Measurements from ENCODE around the gene PLOD1. TPM values are rescaled to one million over a fixed set of nuclear protein-coding genes. Genes with fewer than 3 reads are reported as not detected.
"Not testable (repeated sequence)": the region's sequence is repeated elsewhere in the genome, so short reads cannot be mapped to it uniquely, and the experiment has no call there.

Gene PLOD1
- total RNA-seq, 1 experiment from 2014 or later, result 80.2 TPM

- CTCF ChIA-PET, result interaction anchor here (0.5 kb wide), 1 partner anchor 73 kb away, joined by 3 read pairs; no protein-coding TSS in a partner anchor
- no TSS peak for BruUV-seq (replicated peaks)
- Mint-ChIP-seq H3K36me3 (ENCODE audit: insufficient read depth, unreplicated experiment) (peaks cover 13% of the 10 kb centered on the region), H3K27ac (ENCODE audit: unreplicated experiment) (no peak overlapping the region), H3K27me3 (ENCODE audit: unreplicated experiment) (no peaks in the 10 kb centered on the region), H3K9me3 (ENCODE audit: low read depth, unreplicated experiment) (no peaks in the 10 kb centered on the region), H3K4me3 (ENCODE audit: low read depth, unreplicated experiment) (no peak overlapping the region), H3K4me1 (ENCODE audit: low read depth, unreplicated experiment) (no peaks in the 10 kb centered on the region)
- intact Hi-C loops (cut with micrococcal nuclease; ENCODE audit: unreplicated experiment), result no loop called here
- DNase-seq, result no peak
- TF ChIP-seq CTCF (IDR thresholded peaks at IDR 0.05; ENCODE audit: unreplicated experiment), result no peak
These were observed 71.1 kb downstream of the PLOD1 start for GRCh38 chr1:12005488-12006166.

- Mint-ChIP-seq H3K4me3 (ENCODE audit: low read depth, unreplicated experiment) (no peak overlapping the region), H3K9me3 (ENCODE audit: low read depth, unreplicated experiment) (no peaks in the 10 kb centered on the region), H3K27me3 (ENCODE audit: unreplicated experiment) (no peaks in the 10 kb centered on the region), H3K36me3 (ENCODE audit: insufficient read depth, unreplicated experiment) (peaks cover 13% of the 10 kb centered on the region), H3K27ac (ENCODE audit: unreplicated experiment) (no peak overlapping the region), H3K4me1 (ENCODE audit: low read depth, unreplicated experiment) (no peaks in the 10 kb centered on the region)
- no TSS peak for BruUV-seq (replicated peaks)
- intact Hi-C loops (cut with micrococcal nuclease; ENCODE audit: unreplicated experiment), result no loop called here
- no peak for TF ChIP-seq CTCF (IDR thresholded peaks at IDR 0.05; ENCODE audit: unreplicated experiment)
- CTCF ChIA-PET, result interaction anchor here (0.5 kb wide), 1 partner anchor 74 kb away, joined by 3 read pairs; no protein-coding TSS in a partner anchor
- no peak for DNase-seq
These were observed 71.8 kb downstream of the PLOD1 start for GRCh38 chr1:12006167-12006921.

GRCh38 chr1:12007204-12007603, 72.7 kb downstream of the PLOD1 start:
- no peak overlapping the region for H3K27ac Mint-ChIP-seq (ENCODE audit: unreplicated experiment)
- no TSS peak for BruUV-seq (replicated peaks)
- intact Hi-C loops (cut with micrococcal nuclease; ENCODE audit: unreplicated experiment), result no loop called here
- H3K4me1 Mint-ChIP-seq (ENCODE audit: low read depth, unreplicated experiment), result no peaks in the 10 kb centered on the region
- no peak overlapping the region for H3K4me3 Mint-ChIP-seq (ENCODE audit: low read depth, unreplicated experiment)
- no peak for DNase-seq
- H3K9me3 Mint-ChIP-seq (ENCODE audit: low read depth, unreplicated experiment), result no peaks in the 10 kb centered on the region
- no peaks in the 10 kb centered on the region for H3K27me3 Mint-ChIP-seq (ENCODE audit: unreplicated experiment)
- CTCF ChIA-PET, result no interaction called here
- peaks cover 13% of the 10 kb centered on the region for H3K36me3 Mint-ChIP-seq (ENCODE audit: insufficient read depth, unreplicated experiment)
- no peak for TF ChIP-seq CTCF (IDR thresholded peaks at IDR 0.05; ENCODE audit: unreplicated experiment)

GRCh38 chr1:12008355-12008754, 73.8 kb downstream of the PLOD1 start:
- CTCF ChIA-PET; intact Hi-C loops (cut with micrococcal nuclease; ENCODE audit: unreplicated experiment); H3K4me3 Mint-ChIP-seq (ENCODE audit: low read depth, unreplicated experiment); H3K27ac Mint-ChIP-seq (ENCODE audit: unreplicated experiment); H3K9me3 Mint-ChIP-seq (ENCODE audit: low read depth, unreplicated experiment); BruUV-seq (replicated peaks); H3K36me3 Mint-ChIP-seq (ENCODE audit: insufficient read depth, unreplicated experiment); H3K4me1 Mint-ChIP-seq (ENCODE audit: low read depth, unreplicated experiment); DNase-seq; H3K27me3 Mint-ChIP-seq (ENCODE audit: unreplicated experiment): not testable (repeated sequence)
